Neural crest cell (in vitro differentiated cells): ENCODE results near the gene DPH3. TPM values are rescaled to one million over a fixed set of nuclear protein-coding genes. Genes with fewer than 3 reads are reported as not detected.

ENCODE experiments used
- DNase-seq: peaks from one replicate; pipeline ENCODE4 v3.0.0; 2021; ENCODE audit warnings: low read depth, mixed read lengths, low spot score
- H3K27ac Mint-ChIP-seq: one replicate; pipeline ENCODE4 v1.8.0; 2021; ENCODE audit warnings: mild to moderate bottlenecking, mixed read lengths; ENCODE audit not compliant: unreplicated experiment
- H3K27me3 Mint-ChIP-seq: 2 replicates; pipeline ENCODE4 v1.8.0; 2021; ENCODE audit warnings: low read depth, mild to moderate bottlenecking, mixed read lengths
- H3K36me3 Mint-ChIP-seq: 2 replicates; pipeline ENCODE4 v1.8.0; 2021; ENCODE audit warnings: low read depth, mild to moderate bottlenecking, mixed read lengths
- H3K4me1 Mint-ChIP-seq: 2 replicates; pipeline ENCODE4 v1.8.0; 2021; ENCODE audit warnings: mixed read lengths
- H3K4me3 Mint-ChIP-seq: one replicate; pipeline ENCODE4 v1.8.0; 2021; ENCODE audit warnings: mild to moderate bottlenecking, mixed read lengths
- H3K9me3 Mint-ChIP-seq: 2 replicates; pipeline ENCODE4 v1.8.0; 2021; ENCODE audit warnings: mixed read lengths
- total RNA-seq: library from RNA; stranded (reverse); gene quantifications from 2 replicates; pipeline ENCODE4 v1.2.1, GENCODE V29; 2021
- TF ChIP-seq, protein P1 (sequence below): fragments of 200-600 bp; sonication (generic); conservative IDR thresholded peaks from 2 replicates; pipeline ENCODE4 v1.5.0; 2021; ENCODE audit warnings: antibody characterized with exemption, mild to moderate bottlenecking

Gene DPH3
- total RNA-seq, 1 donor from 2014 or later = 31.9 TPM

DNA sequence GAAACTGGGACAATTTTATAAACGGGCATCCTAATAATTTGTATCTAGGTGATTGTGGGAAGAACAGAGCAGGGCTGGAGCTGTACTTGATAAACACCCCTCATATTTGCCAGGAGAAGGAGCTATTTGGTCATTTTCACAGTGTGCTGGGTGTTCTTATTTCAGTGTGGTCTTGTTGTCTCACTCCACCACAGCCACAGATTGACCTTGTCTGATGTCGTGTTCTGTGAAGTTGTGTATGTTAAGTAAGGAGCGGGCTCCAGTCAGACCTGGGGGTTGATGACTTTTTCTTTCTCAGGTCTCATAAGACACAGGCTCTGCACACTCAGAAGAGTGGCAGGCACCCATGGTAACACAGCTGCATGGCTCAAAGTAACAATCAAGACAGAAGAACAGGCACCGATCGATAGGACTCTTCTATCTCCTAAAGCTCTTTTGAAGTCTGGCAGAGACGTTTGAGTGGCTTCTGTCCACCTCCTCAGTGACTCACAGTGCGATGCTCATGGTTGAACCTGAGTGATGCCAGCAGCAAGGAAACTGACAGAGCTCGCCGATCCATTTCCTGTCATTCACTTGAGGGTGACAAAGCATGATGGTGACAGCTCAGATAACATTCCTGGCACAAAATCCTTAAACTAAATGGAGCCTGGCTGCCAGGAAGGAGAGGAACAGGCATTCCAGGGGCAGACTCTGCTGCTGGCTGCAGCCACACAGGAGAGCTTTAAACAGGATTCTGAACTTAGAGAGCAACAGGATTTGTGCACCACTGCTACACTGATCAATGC, 20.8 kb downstream of the DPH3 start:
- no peak for DNase-seq
- Mint-ChIP-seq H3K4me3 (no peak overlapping the region), H3K27me3 (peaks cover 3% of the 10 kb centered on the region), H3K36me3 (no peaks in the 10 kb centered on the region), H3K4me1 (peaks cover 4% of the 10 kb centered on the region), H3K9me3 (no peaks in the 10 kb centered on the region), H3K27ac (no peak overlapping the region)
- TF ChIP-seq, protein P1, sequence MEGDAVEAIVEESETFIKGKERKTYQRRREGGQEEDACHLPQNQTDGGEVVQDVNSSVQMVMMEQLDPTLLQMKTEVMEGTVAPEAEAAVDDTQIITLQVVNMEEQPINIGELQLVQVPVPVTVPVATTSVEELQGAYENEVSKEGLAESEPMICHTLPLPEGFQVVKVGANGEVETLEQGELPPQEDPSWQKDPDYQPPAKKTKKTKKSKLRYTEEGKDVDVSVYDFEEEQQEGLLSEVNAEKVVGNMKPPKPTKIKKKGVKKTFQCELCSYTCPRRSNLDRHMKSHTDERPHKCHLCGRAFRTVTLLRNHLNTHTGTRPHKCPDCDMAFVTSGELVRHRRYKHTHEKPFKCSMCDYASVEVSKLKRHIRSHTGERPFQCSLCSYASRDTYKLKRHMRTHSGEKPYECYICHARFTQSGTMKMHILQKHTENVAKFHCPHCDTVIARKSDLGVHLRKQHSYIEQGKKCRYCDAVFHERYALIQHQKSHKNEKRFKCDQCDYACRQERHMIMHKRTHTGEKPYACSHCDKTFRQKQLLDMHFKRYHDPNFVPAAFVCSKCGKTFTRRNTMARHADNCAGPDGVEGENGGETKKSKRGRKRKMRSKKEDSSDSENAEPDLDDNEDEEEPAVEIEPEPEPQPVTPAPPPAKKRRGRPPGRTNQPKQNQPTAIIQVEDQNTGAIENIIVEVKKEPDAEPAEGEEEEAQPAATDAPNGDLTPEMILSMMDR = no peak

DNA sequence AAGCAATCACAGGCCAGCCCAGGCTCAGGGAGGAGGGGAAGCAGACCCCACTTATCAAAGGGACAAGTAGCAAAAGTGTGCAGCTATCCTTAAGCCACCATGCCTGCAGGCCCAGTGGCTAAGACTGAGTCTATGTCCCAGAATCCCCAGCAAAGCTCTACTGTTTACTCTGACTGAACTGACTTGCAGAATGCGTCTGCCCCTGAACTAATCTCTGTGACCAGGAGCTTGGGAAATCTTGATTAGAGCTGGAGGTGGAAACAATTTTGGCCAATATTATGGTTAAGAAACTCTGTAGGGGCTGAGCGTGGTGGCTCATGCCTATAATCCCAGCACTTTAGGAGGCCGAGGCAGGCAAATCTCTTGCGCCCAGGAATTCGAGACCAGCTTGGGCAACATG, 22.6 kb downstream of the DPH3 start:
- no peaks in the 10 kb centered on the region for H3K36me3 Mint-ChIP-seq
- H3K4me1 Mint-ChIP-seq = peaks cover 2% of the 10 kb centered on the region
- no peaks in the 10 kb centered on the region for H3K9me3 Mint-ChIP-seq
- H3K27me3 Mint-ChIP-seq = peaks cover 3% of the 10 kb centered on the region
- TF ChIP-seq, protein P1 = no peak
- no peak overlapping the region for H3K4me3 Mint-ChIP-seq
- no peak overlapping the region for H3K27ac Mint-ChIP-seq
- no peak for DNase-seq

DNA sequence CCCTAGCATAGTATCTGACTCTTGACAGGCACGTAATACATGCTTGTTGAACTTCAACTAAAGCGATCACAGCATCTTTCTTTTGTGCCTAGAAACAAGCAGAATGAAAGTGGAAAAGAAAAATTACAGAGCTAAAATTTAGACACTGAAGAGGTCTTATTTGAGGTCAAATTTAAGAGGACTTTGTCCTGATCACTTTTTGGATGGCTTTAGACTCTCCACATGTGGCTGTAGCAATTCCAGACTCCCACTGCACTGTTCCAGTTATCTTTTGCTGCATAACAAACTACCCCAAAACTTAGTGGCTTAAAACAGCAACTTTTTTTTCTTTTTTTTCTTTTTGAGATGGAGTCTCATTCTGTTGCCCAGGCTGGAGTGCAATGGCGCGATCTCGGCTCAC, 23.5 kb downstream of the DPH3 start:
- Mint-ChIP-seq H3K9me3 (no peaks in the 10 kb centered on the region), H3K4me3 (no peak overlapping the region), H3K27ac (no peak overlapping the region), H3K27me3 (peaks cover 3% of the 10 kb centered on the region), H3K36me3 (no peaks in the 10 kb centered on the region), H3K4me1 (no peaks in the 10 kb centered on the region)
- no peak for DNase-seq
- TF ChIP-seq, protein P1 = no peak

DNA sequence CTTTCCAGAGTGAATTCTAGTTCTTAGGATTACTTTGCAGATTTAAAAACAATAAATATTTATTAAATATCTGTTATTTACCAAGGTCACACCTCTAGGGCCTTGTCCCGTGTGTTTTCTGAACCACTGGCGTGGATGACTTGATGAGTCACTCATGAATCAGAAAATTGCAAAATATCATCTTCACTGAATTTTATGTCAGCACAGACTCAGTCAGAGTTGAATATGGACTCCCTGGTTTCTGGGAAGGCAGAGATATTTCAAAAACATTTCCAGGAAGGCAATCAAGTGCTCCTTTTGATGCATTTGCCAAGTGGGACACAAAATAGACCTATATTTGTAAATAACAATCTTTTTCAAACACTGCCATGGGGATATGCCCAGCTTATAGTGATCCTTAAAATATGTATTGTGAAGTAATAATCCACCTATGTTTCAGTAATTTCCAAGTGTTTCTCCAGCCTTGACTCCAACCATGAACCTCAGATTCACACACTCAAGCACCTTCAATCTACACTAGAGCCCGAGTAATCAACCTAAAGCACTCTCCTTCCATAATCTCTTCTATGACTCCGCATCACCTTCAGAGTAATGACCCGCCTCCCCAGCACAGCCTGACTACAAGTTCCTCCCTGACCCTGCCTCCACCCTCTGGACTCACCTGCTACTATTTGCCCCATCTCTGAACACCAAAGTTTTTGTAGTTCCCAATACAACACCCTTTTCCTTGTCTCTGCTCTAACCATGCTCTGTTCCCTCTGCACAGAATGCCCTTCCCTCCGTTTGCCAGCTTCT, 24.3 kb downstream of the DPH3 start:
- Mint-ChIP-seq H3K27ac (no peak overlapping the region), H3K4me3 (no peak overlapping the region), H3K36me3 (no peaks in the 10 kb centered on the region), H3K9me3 (no peaks in the 10 kb centered on the region), H3K27me3 (peaks cover 3% of the 10 kb centered on the region), H3K4me1 (no peaks in the 10 kb centered on the region)
- DNase-seq = no peak
- TF ChIP-seq, protein P1 = no peak

DNA sequence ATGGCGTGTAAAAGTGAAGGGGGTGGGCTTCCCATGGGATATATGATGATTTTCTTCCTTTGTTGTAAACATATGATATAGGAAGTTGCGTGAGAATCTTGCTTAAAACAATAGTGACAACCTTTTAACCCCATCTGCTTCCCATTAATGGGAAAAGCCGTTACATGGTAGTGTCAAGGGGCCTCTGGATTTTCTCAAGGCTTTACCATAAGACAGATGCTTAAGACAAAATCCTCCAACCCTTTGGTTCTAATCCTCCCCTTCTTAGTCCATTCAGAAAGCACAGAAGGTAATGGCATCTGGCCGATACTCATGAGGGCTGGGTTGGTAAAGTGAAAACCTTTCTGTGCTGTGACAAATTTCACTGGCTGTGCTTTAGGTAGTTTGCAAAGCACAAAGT, 25.0 kb downstream of the DPH3 start:
- no peak overlapping the region for H3K4me3 Mint-ChIP-seq
- peaks cover 3% of the 10 kb centered on the region for H3K27me3 Mint-ChIP-seq
- H3K9me3 Mint-ChIP-seq = no peaks in the 10 kb centered on the region
- H3K36me3 Mint-ChIP-seq = no peaks in the 10 kb centered on the region
- H3K4me1 Mint-ChIP-seq = no peaks in the 10 kb centered on the region
- no peak overlapping the region for H3K27ac Mint-ChIP-seq
- TF ChIP-seq, protein P1 = no peak
- no peak for DNase-seq
